Sigmoid colon (tissue), 4 donors: ENCODE measurements around the gene MIEF1.

Experiments
- CTCF ChIP-seq, 4 experiments: fragments of 450-650 bp in 3 of 4; fragments of 200-600 bp in 1 of 4; IDR thresholded peaks; one replicate each; pipeline ENCODE4 v1.5.1; 2016 to 2019; ENCODE audit warnings: antibody characterized with exemption in 4 of 4, mild to moderate bottlenecking in 3 of 4, moderate library complexity in 2 of 4
- POLR2AphosphoS5 ChIP-seq, 4 donors: sonication (generic); formaldehyde crosslinking; IDR thresholded peaks; one replicate each; pipeline ENCODE4 v1.6.1; 2017; ENCODE audit warnings: antibody characterized with exemption in 4 of 4

DNA sequence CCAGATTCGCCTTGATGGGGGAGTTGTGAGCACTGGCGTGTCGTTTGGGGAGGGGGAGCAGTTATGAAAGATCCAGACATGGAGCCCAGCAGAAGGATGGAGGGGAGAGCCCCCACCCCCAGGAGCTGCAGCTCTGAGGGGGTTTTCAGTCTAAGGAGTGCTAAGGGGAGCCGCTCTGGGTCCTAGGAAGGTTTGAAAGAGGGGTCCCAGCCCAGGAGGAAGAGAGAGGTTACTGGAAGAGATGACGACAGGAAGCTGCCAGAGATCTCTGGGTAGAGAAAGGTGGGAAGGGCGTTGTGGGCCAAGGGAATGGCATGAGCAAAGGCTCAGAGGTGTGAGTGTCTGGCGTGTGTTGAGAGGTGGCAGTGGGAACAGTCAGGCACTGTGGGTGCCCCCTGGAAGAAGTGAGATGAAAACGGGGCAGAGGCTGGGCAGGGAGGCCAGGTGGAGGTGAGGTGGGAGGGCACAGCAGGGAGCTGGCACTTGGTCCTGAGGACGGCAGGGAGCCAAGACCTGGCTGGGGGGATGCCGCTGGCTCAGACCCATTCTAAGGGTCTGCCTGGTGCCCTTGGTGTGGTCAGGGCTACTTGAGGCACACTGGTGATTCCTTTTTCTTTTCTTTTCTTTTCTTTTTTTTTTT is 43.5 kb upstream of the MIEF1 start:
- TF ChIP-seq CTCF (IDR thresholded peaks at IDR 0.05) = no peak
- TF ChIP-seq POLR2AphosphoS5 (IDR thresholded peaks at IDR 0.05) = no peak
